Measurements from ENCODE around the gene PPIL6.

- TF ChIP-seq CTCF (optimal IDR thresholded peaks at IDR 0.05 in 1 of 3, IDR thresholded peaks at IDR 0.05 in 1 of 3, conservative IDR thresholded peaks at IDR 0.05 in 1 of 3; ENCODE audit: extremely low read depth in 1 of 3, insufficient read depth in 2 of 3, low read length in 3 of 3) (no peak), EZH2 (IDR thresholded peaks at IDR 0.05; ENCODE audit: low read length) (no peak)
Measured at GRCh38 chr6:109373331-109373730, 67.1 kb downstream of the PPIL6 start.
